ENCODE measurements around the gene SNAI3. TPM values are rescaled to one million over a fixed set of nuclear protein-coding genes. Genes with fewer than 3 reads are reported as not detected.

The SNAI3 gene
- total and polyA plus RNA-seq, 2 of the 4 experiments (the other 2 are of a cell fraction): 0.21 TPM; not detected in 1

DNA sequence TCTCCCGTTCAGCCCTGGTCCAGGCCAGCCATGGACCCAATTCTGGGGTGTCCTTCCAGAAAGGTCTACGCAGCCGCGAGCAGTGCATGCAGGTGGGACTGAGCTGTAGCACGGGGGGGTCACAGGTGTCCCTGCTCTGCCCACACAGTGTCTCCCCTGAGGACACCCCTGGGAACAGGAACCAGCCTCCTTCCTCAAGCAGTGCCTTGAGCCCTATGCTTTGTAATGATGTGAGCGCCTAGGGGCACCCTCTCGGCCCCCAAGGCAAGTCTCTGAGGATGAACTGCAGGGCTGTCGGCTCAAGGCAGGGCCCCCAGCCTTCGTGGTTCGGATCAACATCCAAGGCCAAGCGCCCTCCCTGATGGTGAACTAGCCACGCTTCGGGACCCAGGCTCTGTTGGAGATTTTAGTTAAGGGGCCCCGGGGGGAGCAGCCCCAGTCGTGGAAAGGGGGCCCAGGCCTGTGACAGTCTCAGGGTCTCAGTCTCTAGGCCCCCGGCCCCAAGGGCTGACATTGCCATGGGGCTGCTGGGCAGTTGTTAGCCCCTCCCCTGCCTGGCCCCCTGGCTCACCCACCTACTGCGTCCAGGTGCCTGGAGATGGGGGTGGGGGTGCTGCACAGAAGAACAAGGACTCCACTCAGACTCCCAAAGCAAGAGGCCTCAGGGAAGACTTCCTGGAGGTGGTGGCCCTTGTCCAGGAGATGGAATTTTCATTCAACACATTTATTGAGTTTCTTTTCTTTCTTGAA, 45.6 kb downstream of the SNAI3 start:
- TF ChIP-seq POLR2A (IDR thresholded peaks at IDR 0.05; ENCODE audit: low read depth, low read length): no peak
- no peak for TF ChIP-seq MAZ (IDR thresholded peaks at IDR 0.05; ENCODE audit: borderline replicate concordance, low read depth, low read length)
- TF ChIP-seq, protein P1, sequence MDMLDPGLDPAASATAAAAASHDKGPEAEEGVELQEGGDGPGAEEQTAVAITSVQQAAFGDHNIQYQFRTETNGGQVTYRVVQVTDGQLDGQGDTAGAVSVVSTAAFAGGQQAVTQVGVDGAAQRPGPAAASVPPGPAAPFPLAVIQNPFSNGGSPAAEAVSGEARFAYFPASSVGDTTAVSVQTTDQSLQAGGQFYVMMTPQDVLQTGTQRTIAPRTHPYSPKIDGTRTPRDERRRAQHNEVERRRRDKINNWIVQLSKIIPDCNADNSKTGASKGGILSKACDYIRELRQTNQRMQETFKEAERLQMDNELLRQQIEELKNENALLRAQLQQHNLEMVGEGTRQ (IDR thresholded peaks at IDR 0.05; ENCODE audit: low read depth, low read length): no peak
- no peak for TF ChIP-seq BHLHE40 (IDR thresholded peaks at IDR 0.05; ENCODE audit: low read depth, low read length)
- TF ChIP-seq, protein P2, sequence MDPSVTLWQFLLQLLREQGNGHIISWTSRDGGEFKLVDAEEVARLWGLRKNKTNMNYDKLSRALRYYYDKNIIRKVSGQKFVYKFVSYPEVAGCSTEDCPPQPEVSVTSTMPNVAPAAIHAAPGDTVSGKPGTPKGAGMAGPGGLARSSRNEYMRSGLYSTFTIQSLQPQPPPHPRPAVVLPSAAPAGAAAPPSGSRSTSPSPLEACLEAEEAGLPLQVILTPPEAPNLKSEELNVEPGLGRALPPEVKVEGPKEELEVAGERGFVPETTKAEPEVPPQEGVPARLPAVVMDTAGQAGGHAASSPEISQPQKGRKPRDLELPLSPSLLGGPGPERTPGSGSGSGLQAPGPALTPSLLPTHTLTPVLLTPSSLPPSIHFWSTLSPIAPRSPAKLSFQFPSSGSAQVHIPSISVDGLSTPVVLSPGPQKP (IDR thresholded peaks at IDR 0.05; ENCODE audit: borderline replicate concordance, low read depth, low read length): no peak
- TF ChIP-seq CEBPB (IDR thresholded peaks at IDR 0.05; ENCODE audit: low read depth, low read length): no peak
- no peak for TF ChIP-seq CHD1 (IDR thresholded peaks at IDR 0.05; ENCODE audit: low read depth, low read length)
- TF ChIP-seq RCOR1 (IDR thresholded peaks at IDR 0.05; ENCODE audit: insufficient replicate concordance, low read length): no peak
- no peak for TF ChIP-seq MAFK (IDR thresholded peaks at IDR 0.05; ENCODE audit: low read depth, low read length)
- TF ChIP-seq, protein P3, sequence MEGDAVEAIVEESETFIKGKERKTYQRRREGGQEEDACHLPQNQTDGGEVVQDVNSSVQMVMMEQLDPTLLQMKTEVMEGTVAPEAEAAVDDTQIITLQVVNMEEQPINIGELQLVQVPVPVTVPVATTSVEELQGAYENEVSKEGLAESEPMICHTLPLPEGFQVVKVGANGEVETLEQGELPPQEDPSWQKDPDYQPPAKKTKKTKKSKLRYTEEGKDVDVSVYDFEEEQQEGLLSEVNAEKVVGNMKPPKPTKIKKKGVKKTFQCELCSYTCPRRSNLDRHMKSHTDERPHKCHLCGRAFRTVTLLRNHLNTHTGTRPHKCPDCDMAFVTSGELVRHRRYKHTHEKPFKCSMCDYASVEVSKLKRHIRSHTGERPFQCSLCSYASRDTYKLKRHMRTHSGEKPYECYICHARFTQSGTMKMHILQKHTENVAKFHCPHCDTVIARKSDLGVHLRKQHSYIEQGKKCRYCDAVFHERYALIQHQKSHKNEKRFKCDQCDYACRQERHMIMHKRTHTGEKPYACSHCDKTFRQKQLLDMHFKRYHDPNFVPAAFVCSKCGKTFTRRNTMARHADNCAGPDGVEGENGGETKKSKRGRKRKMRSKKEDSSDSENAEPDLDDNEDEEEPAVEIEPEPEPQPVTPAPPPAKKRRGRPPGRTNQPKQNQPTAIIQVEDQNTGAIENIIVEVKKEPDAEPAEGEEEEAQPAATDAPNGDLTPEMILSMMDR (conservative IDR thresholded peaks at IDR 0.05; ENCODE audit: low read depth, low read length): no peak
- no peak for TF ChIP-seq RFX5 (IDR thresholded peaks at IDR 0.05; ENCODE audit: low read depth, low read length)
- Histone ChIP-seq H2BK120ac (ENCODE audit: low read depth, low read length) (no peak overlapping the region), H2BK5ac (ENCODE audit: low read depth, low read length, poor library complexity, severe bottlenecking) (no peak overlapping the region), H4K8ac (ENCODE audit: low read depth in 2 of 2, low read length in 2 of 2) (no peak overlapping the region), H3K79me1 (ENCODE audit: low read depth in 1 of 2, low read length in 2 of 2) (no peaks in the 10 kb centered on the region), H4K20me1 (ENCODE audit: insufficient read depth, low read length) (peaks cover 8% of the 10 kb centered on the region; the same call in 1 of the 2 replicates), H2BK15ac (ENCODE audit: low read depth, low read length) (no peak overlapping the region), H3K27me3 (ENCODE audit: control insufficient read depth, insufficient read depth, low read length) (peaks cover 27% of the 10 kb centered on the region), H3K4me3 (ENCODE audit: insufficient read depth, low read depth, low read length) (no peak overlapping the region), H3K9me3 (ENCODE audit: control insufficient read depth, insufficient read depth, low read length) (no peaks in the 10 kb centered on the region), H3K4me2 (ENCODE audit: low read depth, low read length) (no peak overlapping the region), H3K36me3 (ENCODE audit: control insufficient read depth, insufficient read depth, low read length) (peaks cover 3% of the 10 kb centered on the region), H3K14ac (replicated peaks; ENCODE audit: low read depth, low read length) (no peak overlapping the region), H2AK9ac (replicated peaks; ENCODE audit: low read depth, low read length, poor library complexity) (peak overlapping the region; percentile 72), H3K23ac (ENCODE audit: low read depth, low read length) (no peak overlapping the region), H4K91ac (ENCODE audit: insufficient read depth, low read depth, low read length) (no peak overlapping the region), H3K4me1 (ENCODE audit: control insufficient read depth, insufficient read depth, low read length) (peaks cover 2% of the 10 kb centered on the region), H3K9me1 (ENCODE audit: insufficient read depth, low read length) (peaks cover 2% of the 10 kb centered on the region; the same call in 1 of the 2 replicates), H3K18ac (ENCODE audit: low read depth, low read length) (no peak overlapping the region), H3K27ac (ENCODE audit: insufficient read depth, low read length) (no peak overlapping the region), H3K4ac (ENCODE audit: low read depth, low read length) (no peak overlapping the region), H2AK5ac (ENCODE audit: low read depth, low read length) (no peak overlapping the region), H3K9ac (ENCODE audit: low read depth, low read length) (no peak overlapping the region), H2AFZ (replicated peaks; ENCODE audit: low read length, poor library complexity) (no peak overlapping the region), H2BK20ac (ENCODE audit: low read depth, low read length) (no peak overlapping the region), H3K56ac (ENCODE audit: extremely low read depth, insufficient read depth, low read length) (no peak overlapping the region), H4K5ac (ENCODE audit: low read depth, low read length) (no peak overlapping the region)
- ChIA-PET POLR2A (ENCODE audit: unreplicated experiment) (no interaction called here), CTCF (no interaction called here)
- no peak for DNase-seq
- no TSS peak for BruUV-seq (replicated peaks)
- intact Hi-C loops (cut with micrococcal nuclease): no loop called here
- no peak for ATAC-seq (ENCODE audit: low read depth)
- dilution Hi-C loops (cut with HindIII; ENCODE audit: low sequenced_read_pairs, unreplicated experiment): no loop called here
- in situ Hi-C loops (cut with MboI; ENCODE audit: low sequenced_read_pairs): no loop called here
- WGBS, 2 experiments (ENCODE audit: extremely low coverage in 2 of 2, insufficient read length in 1 of 2): 81% methylated on average over 6 of the region's 17 CpGs; no CpG with 5 or more reads in 1 of the 2 experiments

All from IMR-90 (cell line).